ENCODE data around the gene SSC4D. TPM values are rescaled to one million over a fixed set of nuclear protein-coding genes. Genes with fewer than 3 reads are reported as not detected.
"Not testable (repeated sequence)": the region's sequence is repeated elsewhere in the genome, so short reads cannot be mapped to it uniquely, and the experiment has no call there.

The SSC4D gene
- total RNA-seq, 2 experiments from 2014 or later: 0.47 TPM; not detected in 1

GRCh38 chr7:76411626-76412025, 2.1 kb upstream of the SSC4D start:
- ChIA-PET POLR2A (no interaction called here), CTCF (interaction anchor here (0.8 kb wide), 1 partner anchor 13 kb away, joined by 3 read pairs; the partner anchor contains the start of gene ZP3)
- Mint-ChIP-seq H3K4me1 (ENCODE audit: low read depth) (no peaks in the 10 kb centered on the region), H3K9me3 (ENCODE audit: insufficient read depth) (no peaks in the 10 kb centered on the region), H3K27me3 (ENCODE audit: low read depth) (peaks cover 3% of the 10 kb centered on the region), H3K27ac (no peak overlapping the region), H3K4me3 (no peak overlapping the region), H3K36me3 (ENCODE audit: low read depth) (no peaks in the 10 kb centered on the region)
- DNase-seq: no peak
- ATAC-seq: no peak

GRCh38 chr7:76408121-76408560, 1.4 kb downstream of the SSC4D start:
- no peak for ATAC-seq
- Mint-ChIP-seq H3K27me3 (ENCODE audit: low read depth) (peaks cover 3% of the 10 kb centered on the region), H3K27ac (no peak overlapping the region), H3K4me1 (ENCODE audit: low read depth) (peaks cover 7% of the 10 kb centered on the region), H3K4me3 (no peak overlapping the region), H3K36me3 (ENCODE audit: low read depth) (no peaks in the 10 kb centered on the region), H3K9me3 (ENCODE audit: insufficient read depth) (no peaks in the 10 kb centered on the region)
- DNase-seq: no peak
- CTCF ChIA-PET: no interaction called here
- POLR2A ChIA-PET: no interaction called here

GRCh38 chr7:76407718-76408117, 1.8 kb downstream of the SSC4D start:
- H3K4me3 Mint-ChIP-seq: no peak overlapping the region
- no peak for DNase-seq
- no peak for ATAC-seq
- ChIA-PET POLR2A (no interaction called here), CTCF (no interaction called here)
- H3K9me3 Mint-ChIP-seq (ENCODE audit: insufficient read depth): no peaks in the 10 kb centered on the region
- H3K27me3 Mint-ChIP-seq (ENCODE audit: low read depth): peaks cover 3% of the 10 kb centered on the region
- H3K27ac Mint-ChIP-seq: no peak overlapping the region
- no peaks in the 10 kb centered on the region for H3K36me3 Mint-ChIP-seq (ENCODE audit: low read depth)
- H3K4me1 Mint-ChIP-seq (ENCODE audit: low read depth): peaks cover 7% of the 10 kb centered on the region

- ChIA-PET POLR2A (no interaction called here), CTCF (no interaction called here)
- H3K4me1 Mint-ChIP-seq (ENCODE audit: low read depth): peaks cover 7% of the 10 kb centered on the region
Observed at GRCh38 chr7:76405738-76406137, 3.8 kb downstream of the SSC4D start.

GRCh38 chr7:76403780-76404494, 5.6 kb downstream of the SSC4D start:
- CTCF ChIA-PET: no interaction called here
- ATAC-seq: no peak
- H3K27me3 Mint-ChIP-seq (ENCODE audit: low read depth): peaks cover 3% of the 10 kb centered on the region
- POLR2A ChIA-PET: interaction anchor here (0.8 to 0.9 kb wide), 2 partner anchors 12 to 86 kb away, joined by 3 read pairs; no protein-coding TSS in a partner anchor
- no peaks in the 10 kb centered on the region for H3K9me3 Mint-ChIP-seq (ENCODE audit: insufficient read depth)
- no peak overlapping the region for H3K27ac Mint-ChIP-seq
- DNase-seq: no peak
- H3K4me1 Mint-ChIP-seq (ENCODE audit: low read depth): peaks cover 7% of the 10 kb centered on the region
- no peak overlapping the region for H3K4me3 Mint-ChIP-seq
- H3K36me3 Mint-ChIP-seq (ENCODE audit: low read depth): no peaks in the 10 kb centered on the region

More at GRCh38 chr7:76405738-76406137, 3.8 kb downstream of the SSC4D start:
- no peak overlapping the region for H3K27ac Mint-ChIP-seq
- no peaks in the 10 kb centered on the region for H3K36me3 Mint-ChIP-seq (ENCODE audit: low read depth)
- DNase-seq (no peak), ATAC-seq (no peak)
- H3K9me3 Mint-ChIP-seq (ENCODE audit: insufficient read depth): no peaks in the 10 kb centered on the region
- no peak overlapping the region for H3K4me3 Mint-ChIP-seq
- H3K27me3 Mint-ChIP-seq (ENCODE audit: low read depth): peaks cover 3% of the 10 kb centered on the region

GRCh38 chr7:76403097-76403496, 6.4 kb downstream of the SSC4D start:
- H3K27ac Mint-ChIP-seq; DNase-seq; H3K4me3 Mint-ChIP-seq; H3K4me1 Mint-ChIP-seq (ENCODE audit: low read depth); ATAC-seq; CTCF ChIA-PET; H3K27me3 Mint-ChIP-seq (ENCODE audit: low read depth); H3K36me3 Mint-ChIP-seq (ENCODE audit: low read depth); H3K9me3 Mint-ChIP-seq (ENCODE audit: insufficient read depth); POLR2A ChIA-PET: not testable (repeated sequence)

GRCh38 chr7:76400248-76400647, 9.2 kb downstream of the SSC4D start:
- Mint-ChIP-seq H3K36me3 (ENCODE audit: low read depth) (no peaks in the 10 kb centered on the region), H3K27me3 (ENCODE audit: low read depth) (no peaks in the 10 kb centered on the region), H3K4me3 (no peak overlapping the region), H3K4me1 (ENCODE audit: low read depth) (peaks cover 19% of the 10 kb centered on the region), H3K27ac (no peak overlapping the region), H3K9me3 (ENCODE audit: insufficient read depth) (no peaks in the 10 kb centered on the region)
- POLR2A ChIA-PET: no interaction called here
- no peak for DNase-seq
- ATAC-seq: no peak
- CTCF ChIA-PET: no interaction called here

- POLR2A ChIA-PET: interaction anchor here (1.6 kb wide), 1 partner anchor 39 kb away, joined by 3 read pairs; the partner anchor contains the start of gene YWHAG
- Mint-ChIP-seq H3K27me3 (ENCODE audit: low read depth) (peaks cover 3% of the 10 kb centered on the region), H3K4me3 (peak overlapping the region; percentile 64), H3K27ac (peak overlapping the region; percentile 66), H3K4me1 (ENCODE audit: low read depth) (peaks cover 21% of the 10 kb centered on the region), H3K9me3 (ENCODE audit: insufficient read depth) (no peaks in the 10 kb centered on the region), H3K36me3 (ENCODE audit: low read depth) (no peaks in the 10 kb centered on the region)
- DNase-seq (peak; percentile 85), ATAC-seq (peak; percentile 48)
- CTCF ChIA-PET: interaction anchor here (1.1 kb wide), 1 partner anchor 33 kb away, joined by 3 read pairs; no protein-coding TSS in a partner anchor
Observed at GRCh38 chr7:76397409-76398183, 11.9 kb downstream of the SSC4D start.

- Mint-ChIP-seq H3K9me3 (ENCODE audit: insufficient read depth) (no peaks in the 10 kb centered on the region), H3K4me3 (peak overlapping the region; percentile 64), H3K27ac (no peak overlapping the region), H3K4me1 (ENCODE audit: low read depth) (peaks cover 26% of the 10 kb centered on the region), H3K27me3 (ENCODE audit: low read depth) (peaks cover 3% of the 10 kb centered on the region), H3K36me3 (ENCODE audit: low read depth) (no peaks in the 10 kb centered on the region)
- DNase-seq (no peak), ATAC-seq (no peak)
- POLR2A ChIA-PET: interaction anchor here (1.6 kb wide), 1 partner anchor 38 kb away, joined by 3 read pairs; the partner anchor contains the start of gene YWHAG
- CTCF ChIA-PET: interaction anchor here (1.1 kb wide), 1 partner anchor 32 kb away, joined by 3 read pairs; no protein-coding TSS in a partner anchor
Observed at GRCh38 chr7:76396864-76397263, 12.6 kb downstream of the SSC4D start.

- Mint-ChIP-seq H3K27ac (no peak overlapping the region), H3K36me3 (ENCODE audit: low read depth) (no peaks in the 10 kb centered on the region), H3K9me3 (ENCODE audit: insufficient read depth) (no peaks in the 10 kb centered on the region), H3K4me3 (no peak overlapping the region), H3K27me3 (ENCODE audit: low read depth) (peaks cover 3% of the 10 kb centered on the region), H3K4me1 (ENCODE audit: low read depth) (peaks cover 27% of the 10 kb centered on the region)
- POLR2A ChIA-PET: interaction anchor here (0.6 kb wide), 1 partner anchor 38 kb away, joined by 5 read pairs; no protein-coding TSS in a partner anchor
- no peak for DNase-seq
- CTCF ChIA-PET: no interaction called here
- no peak for ATAC-seq
Observed at GRCh38 chr7:76395965-76396726, 13.4 kb downstream of the SSC4D start.

GRCh38 chr7:76395605-76395964, 13.9 kb downstream of the SSC4D start:
- H3K27ac Mint-ChIP-seq; H3K9me3 Mint-ChIP-seq (ENCODE audit: insufficient read depth); ATAC-seq; H3K4me3 Mint-ChIP-seq; POLR2A ChIA-PET; CTCF ChIA-PET; H3K36me3 Mint-ChIP-seq (ENCODE audit: low read depth); H3K27me3 Mint-ChIP-seq (ENCODE audit: low read depth); DNase-seq: not testable (repeated sequence)
- H3K4me1 Mint-ChIP-seq (ENCODE audit: low read depth): peaks cover 27% of the 10 kb centered on the region

All from activated CD8-positive, alpha-beta T cell treated with anti-CD3 and anti-CD28 coated beads, Interleukin-2, amount 10 ng/mL, durations not matched to agents 7 days and 5 days (primary cell).